Nucleus accumbens (tissue), 56 donors: ENCODE data around the gene CCDC179.

Experiments
- DNase-seq, 56 donors: peaks; one replicate each; lab custom pipeline; 2025; lab: John Stamatoyannopoulos, UW

Gene CCDC179

DNA sequence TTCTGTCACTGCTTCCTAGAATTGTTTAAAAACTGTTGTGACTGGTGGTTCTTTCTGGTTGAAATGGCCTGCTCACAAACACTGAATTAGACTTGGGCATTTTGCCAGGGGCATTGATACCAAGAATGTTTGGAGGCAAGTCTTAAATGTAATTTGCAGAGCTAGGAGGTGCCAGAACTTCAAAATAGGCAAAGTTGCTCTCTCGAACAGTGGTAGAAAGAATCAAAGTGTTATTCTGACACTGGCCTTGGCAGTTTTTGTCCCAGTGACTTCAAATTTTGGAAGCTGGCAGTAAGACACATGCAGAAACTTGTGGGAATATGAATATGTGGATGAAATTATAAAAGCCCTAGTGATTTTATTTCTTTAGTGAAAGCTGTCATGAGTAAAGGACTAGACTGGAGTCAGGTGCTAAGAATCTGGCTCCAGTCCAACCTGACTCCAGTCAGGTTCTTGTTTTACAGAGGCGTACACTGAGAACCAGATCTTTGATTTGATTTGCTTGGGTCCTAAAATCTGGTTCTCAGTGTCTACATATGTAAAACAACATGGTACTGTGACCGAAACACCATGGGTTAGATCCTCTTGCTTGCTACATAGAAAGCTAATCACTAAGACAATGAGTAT is 51.6 kb downstream of the CCDC179 start:
- DNase-seq = peak in 1 of 56 donors; percentile 22

DNA sequence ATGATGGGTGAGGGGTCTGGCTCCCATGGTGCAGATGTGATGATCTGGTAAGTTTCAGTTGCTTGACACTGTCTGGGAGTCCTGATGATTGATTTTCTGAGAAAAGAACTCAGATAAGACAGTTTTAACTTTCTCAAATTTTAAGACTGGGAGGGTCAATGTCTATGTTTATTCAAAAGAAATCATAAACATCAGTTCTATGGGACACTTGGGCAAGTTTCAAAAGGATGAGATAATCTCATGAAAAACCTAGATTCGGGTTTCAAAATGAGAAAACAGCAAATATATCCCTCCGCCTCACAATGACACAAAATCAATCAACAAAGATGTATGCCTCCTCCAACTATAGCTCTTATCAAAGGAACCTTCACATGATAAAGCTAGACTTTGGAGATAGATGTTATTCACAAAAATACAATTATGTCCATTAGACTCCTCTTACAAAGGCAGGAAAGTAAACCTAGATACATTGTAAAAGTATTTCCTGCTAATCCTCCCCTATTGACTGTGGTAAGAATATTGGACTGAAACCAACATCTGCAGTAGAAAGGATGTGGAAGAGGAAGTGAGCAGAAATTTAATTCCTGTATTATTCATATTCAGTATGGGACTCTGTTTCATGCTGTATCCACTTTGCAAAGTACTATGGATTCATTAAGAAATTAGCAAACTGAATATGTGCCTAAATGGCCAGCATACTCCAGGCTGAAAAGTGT is 52.3 kb downstream of the CCDC179 start:
- no peak for DNase-seq

DNA sequence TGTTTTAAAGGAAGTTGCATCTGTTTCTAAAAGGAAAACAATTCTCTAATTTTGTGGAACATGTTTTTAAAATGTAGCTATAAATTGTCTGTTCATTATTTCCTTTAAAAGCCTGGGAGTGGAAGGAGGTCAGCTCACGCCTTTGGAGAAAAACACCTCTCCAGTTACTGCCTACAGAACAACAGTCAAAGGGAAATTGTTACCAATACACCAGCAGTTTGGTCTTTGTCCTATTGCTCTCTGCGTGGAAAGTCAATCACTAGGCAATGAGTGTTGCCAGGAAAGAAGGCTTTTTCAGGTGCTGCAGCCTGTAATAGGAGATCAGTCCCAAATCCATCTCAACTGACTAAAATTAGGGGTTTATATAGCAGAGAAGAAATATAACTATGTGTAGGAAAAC is 52.9 kb downstream of the CCDC179 start:
- no peak for DNase-seq

DNA sequence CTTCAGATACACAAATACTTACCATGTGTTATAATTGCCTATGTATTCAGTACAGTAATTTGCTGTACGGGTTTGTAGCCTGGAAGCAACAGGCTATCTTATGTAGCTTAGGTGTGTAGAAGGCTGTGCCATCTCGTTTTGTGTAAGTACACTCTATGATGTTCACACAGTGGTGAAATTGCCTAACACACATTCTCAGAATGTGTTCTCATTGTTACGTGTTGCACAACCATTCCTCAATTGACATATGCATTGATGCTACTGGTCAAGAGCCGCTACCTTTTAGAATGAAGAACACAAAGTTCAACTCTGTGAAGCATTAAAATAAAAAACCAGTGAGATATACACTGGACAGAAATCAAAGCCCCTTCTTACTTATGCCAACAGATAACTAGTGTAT is 57.4 kb downstream of the CCDC179 start:
- DNase-seq = no peak

DNA sequence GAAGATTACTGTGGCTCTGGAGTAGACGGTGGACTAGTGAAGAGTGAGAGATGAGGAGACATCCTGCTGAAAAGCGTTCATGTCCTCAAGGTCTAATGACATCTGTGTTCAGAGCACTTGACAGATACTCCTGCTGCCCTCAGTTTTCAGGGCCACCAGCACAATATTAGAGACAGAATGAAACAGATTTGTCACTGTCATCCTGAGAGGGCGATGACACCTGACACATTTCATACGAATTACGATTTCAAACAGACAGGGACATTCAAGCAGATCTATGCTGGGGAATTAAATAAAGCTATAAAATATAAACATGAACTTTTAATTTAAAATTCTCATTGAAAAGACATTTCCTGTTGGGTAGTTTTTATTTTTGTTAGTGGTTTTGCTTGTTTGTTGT is 59.8 kb downstream of the CCDC179 start:
- no peak for DNase-seq

DNA sequence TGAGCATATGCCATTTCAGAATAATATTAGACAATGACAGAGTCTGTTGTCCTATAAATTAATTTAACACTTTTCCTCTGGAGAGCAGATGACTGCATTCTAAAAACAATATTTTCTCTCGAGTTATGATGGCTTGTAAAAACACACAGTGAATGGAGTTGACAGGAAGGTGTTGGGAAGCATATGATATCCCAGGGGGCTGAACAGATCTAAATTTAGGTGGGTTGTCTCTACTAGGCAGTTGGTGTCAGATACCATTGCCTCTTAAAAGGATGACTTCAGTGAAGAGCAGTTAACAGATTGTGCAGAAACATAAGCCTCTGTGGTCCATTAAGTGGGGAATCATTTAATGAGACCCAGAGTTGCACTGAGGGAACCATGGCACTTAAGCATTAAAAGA is 61.4 kb downstream of the CCDC179 start:
- no peak for DNase-seq

DNA sequence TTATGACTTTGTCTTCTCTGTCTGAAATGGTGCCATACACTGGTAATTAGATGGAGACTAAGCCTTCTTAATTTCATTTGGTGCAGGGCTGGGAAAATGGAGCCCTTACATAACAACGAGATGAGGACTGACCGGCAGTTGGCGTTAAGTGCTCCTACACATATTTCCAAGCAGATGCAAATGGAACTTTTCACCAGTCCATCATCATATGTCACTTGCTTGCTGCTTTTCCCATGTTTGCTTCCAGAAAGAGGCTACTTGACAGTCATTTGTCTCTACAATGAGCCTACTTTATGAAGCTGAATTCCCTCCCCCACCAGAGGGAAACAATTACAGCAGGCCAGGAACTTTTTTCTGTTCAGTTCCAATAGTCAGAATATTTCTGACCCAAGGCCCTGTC is 63.2 kb downstream of the CCDC179 start:
- peak in 3 of 56 donors; percentile 7 to 21 (median 9) for DNase-seq
